ENCODE measurements around the gene SLC24A3. TPM values are rescaled to one million over a fixed set of nuclear protein-coding genes. Genes with fewer than 3 reads are reported as not detected.
A peak's percentile ranks its signal among the peaks of the same experiment; 100 is the strongest.

SLC24A3 gene
- total RNA-seq, 1 donor from 2014 or later: 0.51 TPM

GRCh38 chr20:19648024-19648423 lies 435.6 kb downstream of the SLC24A3 start:
- Mint-ChIP-seq H3K4me3 (no peak overlapping the region), H3K27me3 (ENCODE audit: low read depth) (peaks cover 15% of the 10 kb centered on the region), H3K36me3 (ENCODE audit: low read depth) (no peaks in the 10 kb centered on the region), H3K9me3 (peaks cover 3% of the 10 kb centered on the region), H3K27ac (ENCODE audit: unreplicated experiment) (no peak overlapping the region), H3K4me1 (no peaks in the 10 kb centered on the region)
- TF ChIP-seq, protein P1, sequence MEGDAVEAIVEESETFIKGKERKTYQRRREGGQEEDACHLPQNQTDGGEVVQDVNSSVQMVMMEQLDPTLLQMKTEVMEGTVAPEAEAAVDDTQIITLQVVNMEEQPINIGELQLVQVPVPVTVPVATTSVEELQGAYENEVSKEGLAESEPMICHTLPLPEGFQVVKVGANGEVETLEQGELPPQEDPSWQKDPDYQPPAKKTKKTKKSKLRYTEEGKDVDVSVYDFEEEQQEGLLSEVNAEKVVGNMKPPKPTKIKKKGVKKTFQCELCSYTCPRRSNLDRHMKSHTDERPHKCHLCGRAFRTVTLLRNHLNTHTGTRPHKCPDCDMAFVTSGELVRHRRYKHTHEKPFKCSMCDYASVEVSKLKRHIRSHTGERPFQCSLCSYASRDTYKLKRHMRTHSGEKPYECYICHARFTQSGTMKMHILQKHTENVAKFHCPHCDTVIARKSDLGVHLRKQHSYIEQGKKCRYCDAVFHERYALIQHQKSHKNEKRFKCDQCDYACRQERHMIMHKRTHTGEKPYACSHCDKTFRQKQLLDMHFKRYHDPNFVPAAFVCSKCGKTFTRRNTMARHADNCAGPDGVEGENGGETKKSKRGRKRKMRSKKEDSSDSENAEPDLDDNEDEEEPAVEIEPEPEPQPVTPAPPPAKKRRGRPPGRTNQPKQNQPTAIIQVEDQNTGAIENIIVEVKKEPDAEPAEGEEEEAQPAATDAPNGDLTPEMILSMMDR (conservative IDR thresholded peaks at IDR 0.05): peak; percentile 19
- no peak for DNase-seq (ENCODE audit: low read depth, low spot score)

GRCh38 chr20:19649041-19649440 lies 436.6 kb downstream of the SLC24A3 start:
- Mint-ChIP-seq H3K9me3 (peaks cover 3% of the 10 kb centered on the region), H3K4me1 (no peaks in the 10 kb centered on the region), H3K4me3 (no peak overlapping the region), H3K36me3 (ENCODE audit: low read depth) (no peaks in the 10 kb centered on the region), H3K27me3 (ENCODE audit: low read depth) (peaks cover 11% of the 10 kb centered on the region), H3K27ac (ENCODE audit: unreplicated experiment) (no peak overlapping the region)
- DNase-seq (ENCODE audit: low read depth, low spot score): no peak
- TF ChIP-seq, protein P1 (conservative IDR thresholded peaks at IDR 0.05): no peak

DNA sequence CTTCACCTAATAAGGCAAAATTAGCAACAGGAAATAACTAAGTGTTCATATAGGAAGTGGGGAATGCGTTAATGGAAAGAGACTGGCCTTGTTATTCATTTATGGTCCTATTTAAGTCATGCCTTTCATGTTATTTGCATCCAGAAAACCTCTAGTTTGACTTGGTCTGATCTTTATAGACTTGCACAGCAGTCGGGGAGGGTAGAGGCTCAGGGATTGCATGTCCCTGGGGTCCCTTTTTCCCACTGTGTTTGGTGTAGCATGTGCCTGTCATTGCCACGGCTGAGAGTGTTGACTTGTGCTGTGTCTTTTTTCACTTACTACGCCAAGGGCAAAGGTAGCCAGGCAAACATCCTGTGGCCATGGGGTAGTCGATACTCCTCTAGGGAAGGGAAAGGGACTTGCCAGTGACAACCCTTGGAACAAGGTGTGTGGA lies 440.2 kb downstream of the SLC24A3 start:
- H3K27me3 Mint-ChIP-seq (ENCODE audit: low read depth): peaks cover 5% of the 10 kb centered on the region
- no peak overlapping the region for H3K4me3 Mint-ChIP-seq
- DNase-seq (ENCODE audit: low read depth, low spot score): no peak
- H3K9me3 Mint-ChIP-seq: peaks cover 3% of the 10 kb centered on the region
- TF ChIP-seq, protein P1 (conservative IDR thresholded peaks at IDR 0.05): no peak
- no peak overlapping the region for H3K27ac Mint-ChIP-seq (ENCODE audit: unreplicated experiment)
- H3K4me1 Mint-ChIP-seq: no peaks in the 10 kb centered on the region
- H3K36me3 Mint-ChIP-seq (ENCODE audit: low read depth): no peaks in the 10 kb centered on the region

DNA sequence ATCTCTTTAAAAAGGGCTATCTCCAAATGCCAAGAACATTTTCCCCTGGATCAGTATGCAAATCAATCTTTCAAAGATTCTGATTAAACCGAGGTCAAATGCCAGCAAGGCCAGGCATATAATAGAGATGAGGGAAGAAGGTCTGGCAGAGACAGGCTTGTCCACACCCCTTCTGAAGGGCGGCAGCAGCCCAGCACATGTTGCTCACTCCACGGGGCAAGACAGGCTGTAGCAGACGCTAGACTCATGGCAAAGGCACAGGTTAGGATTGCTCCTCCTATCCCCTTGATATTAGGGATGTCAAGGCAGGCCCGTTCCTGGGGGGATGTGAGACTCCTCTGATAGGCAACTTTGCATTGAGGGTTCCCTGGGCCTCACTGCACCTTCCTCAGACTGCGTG lies 440.9 kb downstream of the SLC24A3 start:
- no peak overlapping the region for H3K4me3 Mint-ChIP-seq
- peaks cover 7% of the 10 kb centered on the region for H3K27me3 Mint-ChIP-seq (ENCODE audit: low read depth)
- H3K9me3 Mint-ChIP-seq: peaks cover 3% of the 10 kb centered on the region
- no peak for DNase-seq (ENCODE audit: low read depth, low spot score)
- no peaks in the 10 kb centered on the region for H3K4me1 Mint-ChIP-seq
- H3K36me3 Mint-ChIP-seq (ENCODE audit: low read depth): no peaks in the 10 kb centered on the region
- peak overlapping the region; percentile 64 for H3K27ac Mint-ChIP-seq (ENCODE audit: unreplicated experiment)
- TF ChIP-seq, protein P1 (conservative IDR thresholded peaks at IDR 0.05): no peak

- Mint-ChIP-seq H3K9me3 (peaks cover 3% of the 10 kb centered on the region), H3K36me3 (ENCODE audit: low read depth) (no peaks in the 10 kb centered on the region), H3K27me3 (ENCODE audit: low read depth) (peaks cover 5% of the 10 kb centered on the region), H3K4me1 (no peaks in the 10 kb centered on the region), H3K4me3 (no peak overlapping the region), H3K27ac (ENCODE audit: unreplicated experiment) (no peak overlapping the region)
- DNase-seq (ENCODE audit: low read depth, low spot score): no peak
- TF ChIP-seq, protein P1 (conservative IDR thresholded peaks at IDR 0.05): no peak
Observed at GRCh38 chr20:19654921-19655320, 442.5 kb downstream of the SLC24A3 start.

GRCh38 chr20:19658137-19658536 lies 445.7 kb downstream of the SLC24A3 start:
- peaks cover 12% of the 10 kb centered on the region for H3K4me1 Mint-ChIP-seq
- no peak overlapping the region for H3K27ac Mint-ChIP-seq (ENCODE audit: unreplicated experiment)
- peaks cover 31% of the 10 kb centered on the region for H3K27me3 Mint-ChIP-seq (ENCODE audit: low read depth)
- DNase-seq (ENCODE audit: low read depth, low spot score): no peak
- TF ChIP-seq, protein P1 (conservative IDR thresholded peaks at IDR 0.05): no peak
- H3K4me3 Mint-ChIP-seq: no peak overlapping the region
- no peaks in the 10 kb centered on the region for H3K9me3 Mint-ChIP-seq
- H3K36me3 Mint-ChIP-seq (ENCODE audit: low read depth): no peaks in the 10 kb centered on the region
